GM12878 (cell line): ENCODE data around the gene UNC93B1. TPM values are rescaled to one million over a fixed set of nuclear protein-coding genes. Genes with fewer than 3 reads are reported as not detected.

Source experiments
- ATAC-seq: fragments of 200-7000 bp; cut with Tn5 transposase; 3 replicates; pipeline ENCODE4 v1.9.1; 2020; ENCODE audit warnings: mild to moderate bottlenecking, moderate library complexity
- BruUV-seq: library from RNA; stranded (reverse); fragments of 400-500 nt; replicated peaks from 2 replicates; lab custom pipeline; 2021; lab: Mats Ljungman, UMichigan
- CTCF ChIA-PET: fragments of 300-600 bp; sonication (Branson Sonifier 250); formaldehyde crosslinking; extraction: SDS; loops from one replicate; lab custom pipeline; 2021; ENCODE audit warnings: inconsistent platforms; lab: Yijun Ruan, JAX
- POLR2A ChIA-PET: fragments of 350-600 bp; formaldehyde crosslinking; extraction: SDS; loops from one replicate; lab custom pipeline; 2021; ENCODE audit warnings: inconsistent platforms; lab: Charles Lee
- RAD21 ChIA-PET: fragments of 300-600 bp; sonication (Branson Sonifier 250); formaldehyde crosslinking; loops from one replicate; lab custom pipeline; 2023; ENCODE audit warnings: antibody characterized with exemption; ENCODE audit not compliant: unreplicated experiment; lab: Charles Lee
- SMC1A ChIA-PET: fragments of 300-600 bp; sonication (Branson Sonifier 250); formaldehyde crosslinking; loops from one replicate; lab custom pipeline; 2023; ENCODE audit not compliant: unreplicated experiment, uncharacterized antibody; lab: Charles Lee
- DNase-seq: peaks from one replicate; pipeline ENCODE4 v3.0.0-alpha.2; 2011; ENCODE audit warnings: low read depth, low spot score
- FAIRE-seq: peaks from 3 replicates; lab custom pipeline; 2011; peaks lifted over from hg19 to GRCh38; lab: Jason Lieb, UNC
- H2AFZ ChIP-seq: 2 replicates; pipeline ENCODE4 v1.6.0; 2011; ENCODE audit warnings: low read depth, low read length, control low read depth; ENCODE audit not compliant: control insufficient read depth
- H3K27ac ChIP-seq: 2 replicates; pipeline ENCODE4 v1.5.1; 2011; ENCODE audit warnings: control low read depth; ENCODE audit not compliant: control insufficient read depth, insufficient read depth
- H3K27me3 ChIP-seq, 2 experiments: replicated peaks in 1 of 2; 2 replicates each; pipeline versions ENCODE4 v1.6.0 to v1.6.1; 2011; ENCODE audit warnings: low read length in 1 of 2; ENCODE audit not compliant: control insufficient read depth in 2 of 2, insufficient read depth in 2 of 2
- H3K36me3 ChIP-seq, 2 experiments: 2 replicates each; pipeline ENCODE4 v1.5.1; 2011; ENCODE audit warnings: low read length in 1 of 2; ENCODE audit not compliant: control insufficient read depth in 2 of 2, insufficient read depth in 2 of 2
- H3K4me1 ChIP-seq: 2 replicates; pipeline ENCODE4 v1.6.1; 2011; ENCODE audit warnings: mild to moderate bottlenecking, low read length, moderate library complexity, mixed read lengths; ENCODE audit not compliant: control insufficient read depth, insufficient read depth
- H3K4me2 ChIP-seq: 2 replicates; pipeline ENCODE4 v1.6.0; 2011; ENCODE audit warnings: control low read depth; ENCODE audit not compliant: control insufficient read depth, insufficient read depth
- H3K4me3 ChIP-seq: fragments of 200-600 bp; sonication (generic); 2 replicates; pipeline ENCODE4 v1.5.1; 2016
- H3K79me2 ChIP-seq: 2 replicates; pipeline ENCODE4 v1.6.0; 2011; ENCODE audit warnings: low read length; ENCODE audit not compliant: control insufficient read depth, insufficient read depth
- H3K9ac ChIP-seq: 2 replicates; pipeline ENCODE4 v1.8.0; 2011; ENCODE audit warnings: low read length, control low read depth, mixed read lengths; ENCODE audit not compliant: control insufficient read depth, insufficient read depth
- H3K9me3 ChIP-seq: replicated peaks from 3 replicates; pipeline ENCODE4 v1.5.1; 2011; ENCODE audit warnings: mild to moderate bottlenecking, low read length; ENCODE audit not compliant: control insufficient read depth, insufficient read depth
- H4K20me1 ChIP-seq: 2 replicates; pipeline ENCODE4 v1.6.0; 2011; ENCODE audit not compliant: control insufficient read depth, insufficient read depth
- BHLHE40 ChIP-seq, 2 experiments: fragments of 450-650 bp in 1 of 2; IDR thresholded peaks; 2 replicates each; pipeline ENCODE4 v1.6.1; 2011 to 2017; ENCODE audit warnings: low read depth in 2 of 2, borderline replicate concordance in 1 of 2, improper control_type of control experiment in 1 of 2, low read length in 1 of 2, mild to moderate bottlenecking in 1 of 2
- MEF2B ChIP-seq: fragments of 450-650 bp; IDR thresholded peaks from 2 replicates; pipeline ENCODE4 v1.6.1; 2018; ENCODE audit warnings: mild to moderate bottlenecking, moderate library complexity; ENCODE audit not compliant: partially characterized antibody, poor library complexity, severe bottlenecking
- MYC ChIP-seq: IDR thresholded peaks from 2 replicates; pipeline ENCODE4 v1.6.1; 2011; ENCODE audit warnings: mild to moderate bottlenecking, low read length, moderate library complexity, inconsistent platforms; ENCODE audit not compliant: insufficient read depth, insufficient replicate concordance, insufficient read length, severe bottlenecking
- POLR2A ChIP-seq: IDR thresholded peaks from 2 replicates; pipeline ENCODE4 v1.6.1; 2011; ENCODE audit warnings: low read depth, mild to moderate bottlenecking, low read length
- POLR2AphosphoS5 ChIP-seq: IDR thresholded peaks from 2 replicates; pipeline ENCODE4 v1.6.1; 2011; ENCODE audit warnings: mild to moderate bottlenecking, low read length, inconsistent platforms
- STAT3 ChIP-seq: IDR thresholded peaks from 2 replicates; pipeline ENCODE4 v1.6.1; 2011; ENCODE audit warnings: low read depth, low read length, improper control_type of control experiment
- WGBS: methylation state at CpG from one replicate; pipeline ENCODE4 v1.1.6; 2016; ENCODE audit warnings: low lambda C conversion rate; ENCODE audit not compliant: insufficient replicate concordance, insufficient coverage; ENCODE audit errors: missing lambda C conversion rate; 5-methylcytosine and 5-hydroxymethylcytosine counted together
- in situ Hi-C: fragments of 300-500 bp; cut with MboI; formaldehyde crosslinking; loops from 9 replicates; pipeline ENCODE4 v1.14.3; 2018; ENCODE audit warnings: mixed read lengths
- intact Hi-C: fragments of 100-400 bp; cut with micrococcal nuclease; formaldehyde crosslinking; loops from one replicate; pipeline ENCODE4 v1.14.2; 2022; ENCODE audit not compliant: unreplicated experiment
- polyA plus RNA-seq, 11 experiments: library from polyadenylated mRNA; depleted of rRNA in 4 of 11; unstranded in 6 of 11; stranded (reverse) in 5 of 11; fragments of >200 nt; fragmentation: Nextera tagmentation in 4 of 11; fragmentation: Illumina TruSeq in 1 of 11; extraction: Ambion mirVana in 4 of 11; extraction: Trizol in 1 of 11; gene quantifications; 1 replicate in 1 of 11; 2 replicates in 10 of 11; pipeline versions ENCODE4 v1.2.1 to v1.2.3, GENCODE V29; 2011 to 2016; ENCODE audit warnings: inconsistent platforms in 2 of 11, missing spikeins in 2 of 11, low read depth in 1 of 11
- total RNA-seq, 4 experiments: library from RNA; depleted of rRNA in 3 of 4; stranded (reverse); fragments of >200 nt in 3 of 4; fragmentation: Illumina TruSeq in 1 of 4; extraction: Trizol in 1 of 4; gene quantifications; 2 replicates each; pipeline versions ENCODE4 v1.2.1 to v1.2.3, GENCODE V29; 2013 to 2021
- TF ChIP-seq, protein P1 (sequence below): fragments of 450-650 bp; IDR thresholded peaks from 2 replicates; pipeline ENCODE4 v1.6.1; 2016; ENCODE audit warnings: mild to moderate bottlenecking

The UNC93B1 gene
- total and polyA plus RNA-seq, 10 of the 15 experiments (the other 5 are each of a cell fraction or from before 2014, with no cell fraction given): 1.3 to 79.7 (median 36.3) TPM

DNA sequence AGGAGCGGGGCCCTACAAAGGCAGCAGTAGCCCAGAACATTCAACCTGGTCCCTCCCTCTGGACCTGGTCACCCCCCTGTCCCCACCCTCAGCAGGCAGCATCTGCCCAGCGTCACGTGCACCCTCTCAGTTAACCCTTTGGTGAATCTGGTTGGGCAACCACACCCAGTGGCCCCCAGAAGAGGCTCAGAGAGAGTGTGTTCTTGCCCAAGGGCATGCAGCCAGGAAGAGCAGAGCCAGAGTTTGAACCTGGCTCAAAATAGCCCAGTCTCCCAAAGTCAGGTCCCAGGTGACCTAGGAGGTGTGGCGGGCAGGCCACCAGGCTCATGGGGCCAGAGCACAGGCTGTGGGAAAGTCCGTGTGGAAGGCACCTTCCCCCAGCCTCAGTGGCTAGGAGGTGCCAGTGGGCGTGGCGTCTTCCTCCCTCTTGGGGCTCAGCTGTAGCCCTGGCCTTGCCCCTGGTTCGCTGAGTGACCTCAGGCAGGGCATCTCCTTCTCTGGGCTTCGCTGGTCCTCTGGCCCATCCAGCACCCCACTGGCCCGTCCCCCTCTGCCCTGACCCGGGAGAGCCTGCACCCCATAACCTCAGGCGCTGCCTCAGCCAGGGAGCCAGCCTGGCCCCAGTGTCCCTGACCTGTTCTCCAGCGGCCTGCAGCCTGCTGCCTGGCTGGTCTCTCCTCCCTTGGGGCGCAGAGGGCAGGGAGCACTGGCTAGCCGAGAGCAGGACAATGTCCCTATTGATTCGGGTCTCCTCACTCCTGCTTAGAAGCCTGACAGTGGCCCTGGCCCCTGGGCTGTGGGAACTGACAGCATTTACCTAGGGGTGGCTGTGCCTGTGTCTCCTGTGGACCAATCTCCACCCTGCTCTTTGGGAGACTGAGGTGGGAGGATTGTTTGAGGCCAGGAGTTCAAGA lies 13.3 kb upstream of the UNC93B1 start:
- no peaks in the 10 kb centered on the region for H3K9me3 ChIP-seq
- no peaks in the 10 kb centered on the region for H3K4me1 ChIP-seq
- FAIRE-seq: no peak
- H3K9ac ChIP-seq: no peak overlapping the region
- in situ Hi-C loops (no loop called here), intact Hi-C loops (no loop called here)
- ChIA-PET POLR2A (no interaction called here), CTCF (no interaction called here)
- no TSS peak for BruUV-seq
- no peak for DNase-seq
- no peaks in the 10 kb centered on the region for H3K79me2 ChIP-seq
- ATAC-seq: no peak
- no peaks in the 10 kb centered on the region for H4K20me1 ChIP-seq
- no peak overlapping the region for H3K27ac ChIP-seq
- no peaks in the 10 kb centered on the region; a peak in 1 of 4 replicates for H3K27me3 ChIP-seq
- 30% methylated on average over 16 of the region's 16 CpGs for WGBS
- no peak overlapping the region for H3K4me3 ChIP-seq
- TF ChIP-seq BHLHE40 (IDR thresholded peaks at IDR 0.05; ENCODE audit: borderline replicate concordance in 1 of 2, low read depth in 2 of 2, low read length in 1 of 2) (peak in 1 of 2 experiments; percentile 71; a peak in 2 of 4 replicates), POLR2A (no peak)
- TF ChIP-seq, all 136 proteins: peak for 1
- H3K36me3 ChIP-seq: no peaks in the 10 kb centered on the region
- H3K4me2 ChIP-seq: no peak overlapping the region
- ChIA-PET SMC1A (no interaction called here), RAD21 (no interaction called here)
- H2AFZ ChIP-seq: no peak overlapping the region

DNA sequence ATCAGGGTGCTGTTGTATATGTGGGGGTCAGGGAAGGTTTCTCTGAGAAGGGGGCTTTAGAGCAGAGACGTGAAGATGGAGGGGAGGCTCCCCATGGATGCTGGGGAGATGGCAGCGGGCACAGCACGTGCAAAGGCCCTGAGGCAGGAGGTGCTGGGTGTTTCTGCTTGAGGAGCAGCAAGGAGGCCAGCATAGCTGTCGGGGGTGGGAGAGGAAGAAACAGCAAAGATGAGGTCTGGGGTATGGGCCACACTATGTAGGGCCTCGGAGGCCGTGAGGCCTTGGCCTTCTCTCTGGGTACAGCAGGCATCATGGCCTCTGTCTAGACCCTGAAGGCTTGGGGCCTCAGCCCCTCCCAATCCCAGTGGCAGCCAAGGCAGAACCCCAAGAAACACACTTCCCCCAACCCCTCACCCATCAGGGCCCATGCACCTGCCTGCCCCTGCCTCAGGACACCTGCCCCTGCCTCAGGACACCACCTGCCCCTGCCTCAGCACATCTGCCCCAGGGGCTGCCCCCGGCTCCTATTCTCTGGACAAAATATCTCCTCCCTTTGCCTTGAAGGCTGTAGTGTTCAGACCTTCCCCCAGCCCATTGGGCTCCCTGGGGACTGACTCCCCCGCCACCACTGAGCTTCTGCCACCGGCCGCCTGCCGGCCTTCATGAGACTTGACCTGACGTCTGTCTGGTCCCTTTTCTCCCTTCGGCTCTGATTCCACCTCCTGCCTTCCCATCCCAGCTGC lies 12.4 kb upstream of the UNC93B1 start:
- in situ Hi-C loops: no loop called here
- ChIA-PET POLR2A (no interaction called here), RAD21 (no interaction called here), CTCF (interaction anchor here (2.6 kb wide), 1 partner anchor 193 kb away, joined by 6 read pairs; no protein-coding TSS in a partner anchor), SMC1A (no interaction called here)
- H3K4me3 ChIP-seq: no peak overlapping the region
- ATAC-seq: no peak
- H3K9me3 ChIP-seq: no peaks in the 10 kb centered on the region
- no peak overlapping the region for H2AFZ ChIP-seq
- no peak for DNase-seq
- intact Hi-C loops: no loop called here
- H3K79me2 ChIP-seq: no peaks in the 10 kb centered on the region
- no peaks in the 10 kb centered on the region; a peak in 1 of 4 replicates for H3K27me3 ChIP-seq
- H3K9ac ChIP-seq: no peak overlapping the region
- FAIRE-seq: no peak
- no peaks in the 10 kb centered on the region for H3K36me3 ChIP-seq
- no peaks in the 10 kb centered on the region for H3K4me1 ChIP-seq
- 42% methylated on average over 13 of the region's 13 CpGs for WGBS
- BruUV-seq: no TSS peak
- no peak overlapping the region for H3K4me2 ChIP-seq
- H4K20me1 ChIP-seq: no peaks in the 10 kb centered on the region
- TF ChIP-seq MYC: no peak
- TF ChIP-seq, protein P1, sequence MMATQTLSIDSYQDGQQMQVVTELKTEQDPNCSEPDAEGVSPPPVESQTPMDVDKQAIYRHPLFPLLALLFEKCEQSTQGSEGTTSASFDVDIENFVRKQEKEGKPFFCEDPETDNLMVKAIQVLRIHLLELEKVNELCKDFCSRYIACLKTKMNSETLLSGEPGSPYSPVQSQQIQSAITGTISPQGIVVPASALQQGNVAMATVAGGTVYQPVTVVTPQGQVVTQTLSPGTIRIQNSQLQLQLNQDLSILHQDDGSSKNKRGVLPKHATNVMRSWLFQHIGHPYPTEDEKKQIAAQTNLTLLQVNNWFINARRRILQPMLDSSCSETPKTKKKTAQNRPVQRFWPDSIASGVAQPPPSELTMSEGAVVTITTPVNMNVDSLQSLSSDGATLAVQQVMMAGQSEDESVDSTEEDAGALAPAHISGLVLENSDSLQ: no peak
- no peak for TF ChIP-seq STAT3
- TF ChIP-seq MEF2B: peak; percentile 61
- TF ChIP-seq POLR2AphosphoS5: no peak
- no peak overlapping the region for H3K27ac ChIP-seq
